Activated CD8-positive, alpha-beta memory T cell treated with anti-CD3 and anti-CD28 coated beads for 48 hours (primary cell): ENCODE results near the gene ZBTB14.
A peak's percentile ranks its signal among the peaks of the same experiment; 100 is the strongest.

Experiments
- DNase-seq, 3 experiments: peaks; one replicate each; pipeline ENCODE4 v3.0.0-alpha.2; 2020; ENCODE audit warnings: low read depth in 2 of 3, low spot score in 2 of 3

The ZBTB14 gene

GRCh38 chr18:5295231-5295920 lies at the start of gene ZBTB14:
Gene ZBTB14 (minus strand): TSS chr18:5295726. CDS start chr18:5293246, 2,480 bp downstream.
- peak; percentile 19 to 35 (median 22) for DNase-seq

DNA sequence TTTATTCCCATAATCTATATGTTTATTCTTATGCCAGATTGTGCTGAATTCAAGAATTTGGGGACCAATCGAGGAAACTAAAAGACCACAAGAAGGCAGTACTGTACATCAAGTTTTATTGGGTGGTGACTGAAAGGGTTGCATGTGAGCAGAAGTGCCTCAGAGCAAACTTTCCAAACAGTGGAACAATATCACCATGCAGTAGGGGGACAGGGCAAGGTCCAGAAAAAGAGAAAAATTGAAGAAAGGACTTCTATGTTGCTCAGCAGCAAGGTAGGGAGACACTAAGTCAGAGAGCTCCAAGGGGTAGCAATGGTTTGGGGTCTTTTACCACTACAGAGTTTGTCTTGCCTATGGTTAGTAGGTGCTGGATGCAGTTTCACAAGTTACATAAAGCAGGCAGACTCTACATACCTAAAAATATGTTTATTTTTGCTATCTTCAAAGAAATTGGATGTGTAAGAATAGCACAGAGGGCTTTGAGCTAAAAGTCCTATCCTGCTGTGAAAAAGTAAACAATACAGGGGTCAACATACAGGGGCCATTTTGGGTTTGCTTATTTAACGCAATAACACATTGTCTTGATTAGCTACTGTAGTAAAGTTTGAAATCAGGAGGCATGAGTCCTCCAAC lies 43.8 kb upstream of the ZBTB14 start:
- DNase-seq, result no peak

DNA sequence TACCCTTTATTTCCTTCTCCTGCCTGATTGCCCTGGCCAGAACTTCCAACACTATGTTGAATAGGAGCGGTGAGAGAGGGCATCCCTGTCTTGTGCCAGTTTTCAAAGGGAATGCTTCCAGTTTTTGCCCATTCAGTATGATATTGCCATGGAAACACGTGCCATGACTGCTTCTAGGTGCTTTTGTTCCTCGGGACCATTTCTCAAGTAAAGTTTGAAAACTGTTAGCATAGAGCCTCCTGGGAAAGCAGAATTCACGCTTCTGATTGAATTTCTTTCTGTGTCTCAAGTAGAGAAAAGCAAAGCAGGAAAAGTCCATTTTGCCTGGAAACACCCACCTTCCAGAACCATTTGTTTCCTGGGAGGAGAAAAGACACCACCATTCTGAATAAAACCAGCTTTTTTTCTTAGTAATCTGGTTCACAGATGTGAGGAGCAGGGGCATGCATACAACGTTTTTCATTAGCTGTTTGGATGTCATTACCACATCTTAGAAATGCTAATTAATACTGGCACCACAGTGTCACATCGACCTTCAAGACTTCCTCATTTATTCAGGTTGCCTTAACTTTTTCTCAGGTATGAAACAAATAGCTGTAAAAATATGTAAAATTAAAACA lies 39.0 kb upstream of the ZBTB14 start:
- no peak for DNase-seq

DNA sequence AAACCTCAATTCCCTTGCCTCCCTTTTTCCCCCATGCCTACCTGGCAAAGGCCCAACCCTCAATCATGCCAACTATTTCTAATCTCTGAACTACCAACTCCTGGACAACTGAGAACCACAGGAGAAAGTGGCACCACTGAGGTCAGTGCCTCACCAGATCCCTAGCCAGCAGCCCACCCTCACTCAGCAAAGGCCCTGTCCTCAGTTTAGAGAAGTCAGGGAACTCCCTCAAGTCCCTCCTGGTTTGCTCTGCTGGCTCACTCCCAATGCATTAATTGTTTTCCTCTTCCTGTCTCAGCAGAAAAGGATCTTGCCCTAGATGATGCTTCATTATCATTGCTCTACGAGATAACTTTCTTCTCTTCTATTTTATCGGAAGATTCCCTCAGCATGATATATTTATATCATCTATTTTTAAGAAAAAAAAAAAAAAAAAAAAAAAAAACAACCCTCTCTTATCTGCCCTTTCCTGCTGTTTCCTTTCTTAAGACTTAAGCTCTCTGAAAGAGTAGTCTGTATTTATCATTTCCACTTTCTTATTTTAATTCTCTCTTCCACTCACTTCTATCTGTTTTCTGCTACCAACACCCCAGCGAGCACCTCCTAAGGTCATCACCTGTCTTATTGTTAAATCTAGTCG lies 22.7 kb upstream of the ZBTB14 start:
- DNase-seq, result no peak

DNA sequence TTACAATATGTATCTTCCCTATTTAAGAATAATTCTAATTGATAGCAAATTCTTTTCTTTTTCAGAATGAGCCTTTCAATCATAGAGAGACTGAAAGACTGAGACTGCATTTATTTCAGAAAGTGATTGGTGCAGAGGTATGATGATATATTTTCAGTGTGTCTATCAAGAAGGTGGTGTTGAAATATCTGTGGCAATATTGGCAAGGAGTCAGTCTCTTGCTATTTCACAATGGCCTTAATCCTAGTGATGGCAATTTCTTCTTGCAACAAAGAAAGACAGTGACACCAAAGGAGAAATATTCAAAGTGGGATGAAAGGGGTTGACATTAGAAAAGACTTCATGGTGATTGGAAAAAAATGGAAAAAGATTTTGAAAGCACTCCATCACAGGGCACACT lies 21.7 kb upstream of the ZBTB14 start:
- no peak for DNase-seq

DNA sequence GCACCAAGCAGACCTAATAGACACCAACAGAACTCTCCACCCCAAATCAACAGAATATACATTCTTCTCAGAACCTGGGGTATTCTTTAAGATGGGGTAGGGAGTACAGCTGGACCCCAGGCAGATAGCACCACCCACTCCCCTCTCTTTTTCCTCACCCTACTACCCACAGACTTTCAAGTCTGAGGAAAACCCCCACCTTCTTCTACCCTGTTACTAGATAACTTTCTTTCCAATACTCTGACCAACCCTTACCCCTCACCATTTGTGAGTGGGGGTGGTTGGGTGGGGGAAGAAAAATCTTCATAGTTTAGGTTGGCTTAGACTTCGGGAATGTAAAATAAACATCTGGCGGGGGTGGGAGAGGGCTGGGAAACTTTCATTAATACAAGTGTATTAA lies 20.3 kb upstream of the ZBTB14 start:
- no peak for DNase-seq

DNA sequence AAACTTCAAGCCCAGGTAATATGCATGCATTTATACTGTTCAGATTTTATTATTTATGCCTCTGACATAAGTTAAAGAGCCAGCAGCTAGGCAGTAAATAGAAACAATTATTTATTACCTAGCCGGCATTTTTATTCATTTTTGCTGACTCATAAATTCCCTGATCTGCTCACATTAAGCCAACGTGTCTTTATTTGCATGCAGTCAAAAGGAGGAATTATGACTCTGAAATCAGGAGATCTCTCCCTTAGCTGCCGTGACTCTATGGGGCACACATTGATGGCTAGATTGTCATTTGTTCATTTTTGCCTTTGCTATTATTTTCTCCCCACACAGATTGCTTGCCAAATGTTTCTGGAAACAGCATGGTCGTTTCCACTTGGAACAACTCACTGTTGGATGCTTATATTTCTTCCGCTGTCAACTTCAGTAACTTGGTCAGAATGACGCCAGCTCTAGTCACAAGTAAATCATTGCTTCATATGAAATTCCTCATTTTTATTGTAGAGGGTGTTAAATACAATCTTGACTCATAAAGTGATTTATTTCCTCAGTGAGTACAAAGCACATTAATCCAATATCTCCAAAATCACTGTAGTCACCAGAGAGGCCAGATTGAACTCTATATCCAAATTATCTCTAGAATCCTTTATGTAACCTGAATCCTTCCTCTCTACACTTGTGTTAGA lies 15.9 kb upstream of the ZBTB14 start:
- DNase-seq, result no peak

DNA sequence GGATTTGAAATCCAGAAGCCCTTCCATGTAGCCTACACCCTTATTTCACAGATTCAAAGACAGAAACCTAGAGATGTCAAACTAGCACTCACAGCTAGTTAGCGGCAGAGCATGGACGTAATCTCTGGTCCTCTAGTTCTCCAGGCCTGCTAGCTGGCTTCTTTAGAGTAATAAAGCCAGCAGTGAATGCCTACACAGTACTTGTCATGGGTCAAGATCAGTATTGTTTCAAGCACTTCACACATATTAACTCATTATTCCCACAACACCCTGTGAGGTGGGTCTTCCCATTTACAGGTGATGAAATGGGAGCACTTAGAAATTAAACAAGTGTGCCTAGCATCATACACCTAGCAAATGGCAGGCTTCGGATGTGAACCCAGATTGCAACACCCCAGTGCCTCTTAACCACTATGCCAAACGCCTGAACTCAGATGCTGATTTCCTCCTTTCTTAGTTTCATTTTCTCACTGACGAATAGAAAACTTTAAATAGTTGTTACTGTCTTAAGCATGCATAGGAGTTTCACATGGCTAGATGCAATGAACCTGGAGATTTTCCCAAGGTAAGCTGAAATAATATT lies 14.5 kb upstream of the ZBTB14 start:
- DNase-seq, result no peak

DNA sequence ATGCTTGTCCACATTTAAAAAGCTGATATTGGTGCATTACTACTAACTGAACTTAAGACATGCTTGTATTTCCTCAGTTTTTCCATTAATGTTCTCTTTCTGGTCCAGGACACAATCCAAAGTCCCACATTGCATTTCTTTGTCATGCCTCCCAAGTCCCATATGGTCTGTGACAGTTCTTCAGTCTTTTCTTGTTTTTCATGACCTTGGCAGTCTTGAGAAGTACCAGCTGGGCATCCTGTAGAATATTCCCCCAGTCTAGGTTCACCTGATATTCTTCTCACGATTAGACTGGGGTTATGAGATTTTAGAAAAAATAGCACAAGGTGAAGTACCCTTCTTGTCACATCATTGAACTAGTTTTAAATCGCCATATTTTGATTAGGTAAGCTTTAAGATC lies 10.3 kb upstream of the ZBTB14 start:
- no peak for DNase-seq

DNA sequence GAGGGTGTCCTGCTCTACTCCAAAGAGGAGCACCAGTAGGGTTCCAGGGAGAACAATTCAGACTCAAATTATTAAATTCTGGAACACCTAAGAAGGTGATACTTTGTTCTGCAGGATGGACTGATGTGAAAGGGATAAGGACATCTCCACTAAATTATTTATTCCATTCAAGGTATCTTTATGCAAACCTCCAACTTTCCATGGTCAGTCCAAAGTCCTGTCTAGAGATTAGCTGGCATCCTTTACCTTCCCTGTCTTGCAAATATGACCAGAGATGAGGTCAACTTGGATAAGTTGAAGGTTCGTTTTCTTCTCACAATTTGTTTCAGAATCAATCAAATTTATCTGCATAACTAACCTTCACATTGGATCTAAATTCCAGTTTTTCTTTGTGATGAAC lies 8.7 kb upstream of the ZBTB14 start:
- no peak for DNase-seq

DNA sequence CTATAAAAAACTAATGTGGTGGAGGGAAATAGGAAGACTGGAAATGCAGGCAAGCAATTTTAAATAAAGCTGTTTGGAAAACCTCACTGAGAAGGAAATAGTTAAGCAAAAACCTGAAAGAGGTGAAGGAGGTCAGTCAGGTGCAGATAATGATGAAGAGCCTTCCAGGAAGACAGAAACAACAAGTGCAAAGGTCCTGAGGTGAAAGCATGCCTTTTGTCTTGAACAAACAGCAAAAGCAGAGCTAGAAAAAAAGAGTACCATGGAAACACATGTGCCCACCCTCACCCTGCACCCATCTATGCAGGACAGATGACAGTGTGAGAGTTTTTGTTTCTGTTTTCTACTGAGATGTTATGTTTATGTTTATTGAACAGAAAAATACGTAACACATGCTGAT lies 8.1 kb upstream of the ZBTB14 start:
- no peak for DNase-seq

DNA sequence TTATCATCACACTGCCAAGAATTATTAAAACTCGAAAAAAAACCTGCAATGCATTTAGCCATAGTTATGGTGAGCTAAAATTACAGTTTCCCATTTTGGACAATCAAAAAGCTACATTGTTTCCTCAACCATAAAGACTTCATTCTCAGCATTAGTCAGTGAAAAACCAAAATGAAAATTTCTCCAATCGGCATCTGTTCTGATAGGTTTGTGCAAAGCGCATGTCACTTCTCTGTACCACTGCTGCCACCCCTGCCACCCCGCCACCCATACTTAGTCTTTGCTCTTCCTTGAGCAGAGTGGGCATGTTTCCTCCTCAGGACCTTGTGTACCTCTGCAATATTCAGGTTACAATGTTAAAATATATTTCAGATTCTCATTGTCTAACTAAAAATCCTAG lies 7.1 kb upstream of the ZBTB14 start:
- no peak for DNase-seq

DNA sequence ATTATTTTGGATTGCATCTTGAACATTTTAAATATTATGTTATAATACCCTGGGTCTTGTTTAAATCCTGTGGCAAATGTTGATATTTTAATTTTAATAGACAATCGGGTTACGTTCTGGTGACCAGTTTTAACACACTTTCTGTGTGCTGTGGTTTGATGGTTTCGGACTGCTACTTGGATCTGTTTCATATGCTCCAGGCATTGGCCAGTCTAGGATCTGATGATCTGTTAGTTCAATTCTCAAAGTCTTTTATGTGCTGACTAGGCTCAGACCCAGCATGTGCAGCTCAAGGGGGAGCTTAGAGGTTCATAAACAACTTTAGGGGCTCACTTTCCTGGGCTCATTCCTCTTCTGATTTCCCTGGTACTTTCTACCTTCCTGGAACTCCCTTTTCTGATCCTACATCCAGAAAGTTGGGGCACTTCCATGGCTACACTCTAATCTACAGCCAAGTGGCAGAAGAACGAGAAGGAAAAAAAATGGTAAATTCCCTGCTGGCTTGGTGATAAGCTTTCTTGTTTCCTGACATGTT lies 5.0 kb upstream of the ZBTB14 start:
- no peak for DNase-seq

DNA sequence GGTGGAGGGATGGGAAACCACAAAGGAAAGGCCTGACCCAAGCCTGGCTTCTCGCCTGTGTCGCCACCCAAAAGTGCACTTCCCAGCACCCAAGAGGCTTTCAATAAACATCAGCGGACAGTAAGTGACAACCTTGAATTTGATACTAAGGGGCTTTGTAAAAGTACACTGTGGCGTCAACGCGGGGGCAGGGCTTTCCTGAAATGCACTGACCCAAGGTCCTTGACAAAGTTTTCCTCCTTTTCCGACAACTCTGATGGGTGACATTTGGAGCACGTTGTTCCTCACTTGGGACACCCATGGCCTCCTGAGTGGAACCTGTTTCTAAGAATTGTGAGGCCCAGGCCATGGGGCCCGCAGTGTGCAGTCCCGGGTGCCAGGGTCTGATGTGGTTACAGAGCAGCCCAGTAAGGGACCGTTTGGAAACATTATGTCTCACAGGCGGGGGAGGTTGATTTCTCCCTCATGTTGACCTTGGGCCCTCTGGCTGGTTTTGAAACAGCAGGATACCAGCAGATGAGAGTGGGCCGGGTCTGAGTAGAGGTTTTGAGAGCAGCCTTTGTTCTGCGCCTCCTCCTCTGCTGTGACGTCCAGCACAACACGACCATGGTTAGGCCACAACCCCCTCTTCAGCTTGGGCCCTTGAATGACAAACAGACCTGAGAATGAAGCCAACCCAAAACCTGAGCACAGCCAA lies 2.8 kb upstream of the ZBTB14 start:
- DNase-seq, result no peak

DNA sequence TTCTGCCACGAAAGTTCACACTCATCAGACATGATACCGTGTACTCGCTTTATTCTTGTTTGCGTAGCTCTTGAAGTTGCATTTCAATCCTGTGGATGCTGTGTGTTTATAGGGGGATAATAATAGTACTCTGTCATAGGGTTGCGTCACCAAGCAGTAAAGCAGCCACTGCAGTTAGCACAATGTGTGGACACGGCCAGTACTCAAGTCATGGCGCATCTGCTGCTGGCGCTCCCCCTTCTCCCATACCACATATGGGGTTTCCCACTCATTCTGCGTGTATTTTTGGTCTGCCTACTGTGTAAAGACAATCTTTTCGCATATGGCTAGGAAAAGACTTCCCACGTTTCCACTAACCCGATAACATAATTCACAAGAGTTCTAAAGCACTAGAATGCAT lies 2.1 kb upstream of the ZBTB14 start:
- no peak for DNase-seq

DNA sequence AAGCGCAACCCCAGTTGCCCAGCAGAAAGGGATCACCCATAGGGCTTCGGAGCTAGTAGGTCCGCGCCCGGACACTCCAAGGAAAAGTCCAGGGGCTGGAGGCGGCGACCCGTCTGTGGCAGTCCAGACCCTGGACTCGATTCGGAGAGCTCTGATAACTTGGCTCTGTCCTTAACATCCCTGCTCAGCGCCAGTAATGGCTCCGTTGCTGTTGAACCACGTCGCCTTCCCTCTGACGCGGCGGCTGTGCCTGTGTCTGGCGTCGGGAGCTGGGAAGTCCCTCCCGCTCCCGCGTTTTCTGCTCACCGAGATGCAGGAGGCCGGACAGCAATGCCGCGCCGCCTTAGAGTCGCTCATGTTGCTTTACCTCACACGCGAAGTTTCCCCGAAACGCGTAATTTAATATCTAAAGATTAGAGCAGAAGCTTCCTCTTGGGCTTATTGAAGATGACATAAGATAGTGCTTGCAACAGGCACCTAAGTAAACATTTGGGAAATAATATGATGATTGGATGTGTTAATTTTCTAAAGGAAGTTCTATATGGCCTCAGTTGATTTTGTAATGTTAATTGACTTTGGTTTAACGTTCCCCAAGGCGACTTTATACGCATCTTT lies 1.3 kb upstream of the ZBTB14 start:
- DNase-seq, result peak; percentile 30 to 48 (median 47)

DNA sequence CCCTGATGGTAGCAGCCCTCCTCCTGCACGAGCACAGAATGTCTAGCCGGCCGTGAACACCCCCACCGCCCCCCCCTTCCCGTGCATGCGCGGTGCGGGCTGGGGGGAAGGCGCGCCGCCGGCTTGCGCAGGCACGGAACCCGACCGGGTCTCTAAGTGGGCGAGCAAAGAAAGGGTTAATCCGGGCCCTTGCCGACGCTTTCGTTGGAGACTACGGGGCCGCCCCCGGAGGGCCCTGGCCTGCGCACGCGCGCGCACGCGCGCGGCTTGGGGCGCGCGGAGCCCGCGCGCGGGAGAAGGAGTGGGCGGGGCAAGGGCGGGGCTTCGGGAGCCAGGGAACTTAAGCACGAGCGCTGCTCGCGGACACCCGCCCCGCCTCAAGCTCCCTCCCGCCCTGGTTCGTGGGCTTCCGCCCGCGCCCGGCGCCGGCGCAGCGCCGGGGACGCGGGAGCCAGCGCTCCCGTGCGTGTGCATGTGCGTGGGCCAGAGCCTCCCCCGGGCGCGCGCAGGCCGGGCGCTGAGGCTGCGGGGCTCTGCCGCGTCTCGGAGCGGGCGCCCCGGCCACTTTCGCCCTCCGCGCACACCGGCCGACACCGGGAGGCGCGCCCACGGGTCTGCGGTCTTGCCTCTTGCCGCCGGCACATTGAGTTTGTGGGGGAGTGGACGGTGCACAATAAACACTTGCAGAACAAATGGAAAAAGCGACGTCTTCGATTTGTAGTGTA lies 617 bp upstream of the ZBTB14 start:
- peak; percentile 87 to 91 (median 88) for DNase-seq

DNA sequence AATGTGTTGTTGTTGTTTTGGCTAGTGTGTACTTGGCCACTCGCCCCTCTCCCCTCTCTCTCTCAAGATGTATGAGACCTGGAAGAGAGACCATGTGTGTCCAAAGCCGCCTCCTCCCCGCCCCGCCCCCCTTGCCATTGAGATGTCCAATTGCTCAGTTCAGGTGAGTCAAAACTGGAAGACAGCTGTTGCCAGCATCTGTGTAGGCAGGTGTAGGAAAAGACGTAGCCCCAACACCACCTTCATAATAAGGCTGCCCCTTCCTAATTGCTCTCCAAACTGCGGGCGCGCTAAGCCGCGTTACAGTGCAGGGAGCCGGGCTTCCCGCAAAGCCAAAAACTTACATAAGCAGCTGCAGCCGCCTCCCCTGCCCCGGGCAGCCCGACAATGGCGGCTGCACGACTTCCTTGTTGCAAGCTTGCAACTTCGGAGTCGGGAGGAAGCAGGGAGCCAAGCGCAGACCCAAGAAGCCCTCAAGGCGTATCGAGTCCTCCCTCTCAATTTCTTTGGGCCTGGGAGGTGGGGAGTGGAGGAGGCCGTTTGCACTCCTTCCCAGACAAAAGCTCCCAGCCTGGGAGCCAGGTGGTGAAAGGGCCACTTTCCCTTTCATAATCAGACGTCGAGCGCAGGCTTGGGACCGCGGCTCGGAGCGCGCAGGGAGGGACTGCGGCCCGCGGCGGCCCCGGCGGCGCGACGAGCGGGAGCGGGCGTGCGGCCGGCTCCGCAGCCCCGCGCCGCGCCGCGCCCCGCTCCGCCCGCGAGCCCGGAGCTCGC lies 882 bp downstream of the ZBTB14 start:
- peak; percentile 24 to 32 (median 30) for DNase-seq

- DNase-seq, result no peak
Observed at GRCh38 chr18:5294113-5294456, 1.4 kb downstream of the ZBTB14 start.
